GM21529 (cell line): ENCODE measurements around the gene RAB3GAP2.
"Not testable (repeated sequence)": the region's sequence is repeated elsewhere in the genome, so short reads cannot be mapped to it uniquely, and the experiment has no call there.

Experiments
- ATAC-seq: cut with Tn5 transposase; IDR thresholded peaks from one replicate; pipeline ENCODE4 v1.9.1; 2021; ENCODE audit not compliant: unreplicated experiment

RAB3GAP2 gene

GRCh38 chr1:220239966-220240365 is 32.3 kb downstream of the RAB3GAP2 start:
- no peak for ATAC-seq

GRCh38 chr1:220239213-220239612 is 33.0 kb downstream of the RAB3GAP2 start:
- ATAC-seq = no peak

- not testable (repeated sequence) for ATAC-seq
These were observed 36.0 kb downstream of the RAB3GAP2 start for GRCh38 chr1:220236278-220236677.

- no peak for ATAC-seq
These were observed 36.8 kb downstream of the RAB3GAP2 start for GRCh38 chr1:220235462-220235861.

- no peak for ATAC-seq
These were observed 38.3 kb downstream of the RAB3GAP2 start for GRCh38 chr1:220233927-220234326.

- no peak for ATAC-seq
These were observed 42.5 kb downstream of the RAB3GAP2 start for GRCh38 chr1:220229771-220230170.

- ATAC-seq = no peak
These were observed 44.9 kb downstream of the RAB3GAP2 start for GRCh38 chr1:220227393-220227792.

GRCh38 chr1:220226752-220227151 is 45.5 kb downstream of the RAB3GAP2 start:
- no peak for ATAC-seq

- no peak for ATAC-seq
These were observed 46.3 kb downstream of the RAB3GAP2 start for GRCh38 chr1:220225957-220226356.

GRCh38 chr1:220224611-220225124 is 47.6 kb downstream of the RAB3GAP2 start:
- no peak for ATAC-seq

- no peak for ATAC-seq
These were observed 48.2 kb downstream of the RAB3GAP2 start for GRCh38 chr1:220224033-220224432.

- ATAC-seq = peak; percentile 17
These were observed 49.3 kb downstream of the RAB3GAP2 start for GRCh38 chr1:220222939-220223338.

GRCh38 chr1:220221670-220222069 is 50.6 kb downstream of the RAB3GAP2 start:
- no peak for ATAC-seq

- ATAC-seq = no peak
These were observed 51.0 kb downstream of the RAB3GAP2 start for GRCh38 chr1:220221269-220221668.

- ATAC-seq = peak; percentile 16
These were observed 51.6 kb downstream of the RAB3GAP2 start for GRCh38 chr1:220220699-220221040.

GRCh38 chr1:220219865-220220698 is 52.2 kb downstream of the RAB3GAP2 start:
- peak; percentile 62 for ATAC-seq

GRCh38 chr1:220219136-220219442 is 53.2 kb downstream of the RAB3GAP2 start:
- no peak for ATAC-seq

- peak; percentile 40 for ATAC-seq
These were observed 53.7 kb downstream of the RAB3GAP2 start for GRCh38 chr1:220218397-220219135.

- ATAC-seq = no peak
These were observed 54.8 kb downstream of the RAB3GAP2 start for GRCh38 chr1:220217383-220217988.

GRCh38 chr1:220213382-220213983 is 58.8 kb downstream of the RAB3GAP2 start:
- no peak for ATAC-seq

- no peak for ATAC-seq
These were observed 64.8 kb downstream of the RAB3GAP2 start for GRCh38 chr1:220207411-220207810.
